ENCODE data around the gene TOP3B.

TOP3B gene

DNA sequence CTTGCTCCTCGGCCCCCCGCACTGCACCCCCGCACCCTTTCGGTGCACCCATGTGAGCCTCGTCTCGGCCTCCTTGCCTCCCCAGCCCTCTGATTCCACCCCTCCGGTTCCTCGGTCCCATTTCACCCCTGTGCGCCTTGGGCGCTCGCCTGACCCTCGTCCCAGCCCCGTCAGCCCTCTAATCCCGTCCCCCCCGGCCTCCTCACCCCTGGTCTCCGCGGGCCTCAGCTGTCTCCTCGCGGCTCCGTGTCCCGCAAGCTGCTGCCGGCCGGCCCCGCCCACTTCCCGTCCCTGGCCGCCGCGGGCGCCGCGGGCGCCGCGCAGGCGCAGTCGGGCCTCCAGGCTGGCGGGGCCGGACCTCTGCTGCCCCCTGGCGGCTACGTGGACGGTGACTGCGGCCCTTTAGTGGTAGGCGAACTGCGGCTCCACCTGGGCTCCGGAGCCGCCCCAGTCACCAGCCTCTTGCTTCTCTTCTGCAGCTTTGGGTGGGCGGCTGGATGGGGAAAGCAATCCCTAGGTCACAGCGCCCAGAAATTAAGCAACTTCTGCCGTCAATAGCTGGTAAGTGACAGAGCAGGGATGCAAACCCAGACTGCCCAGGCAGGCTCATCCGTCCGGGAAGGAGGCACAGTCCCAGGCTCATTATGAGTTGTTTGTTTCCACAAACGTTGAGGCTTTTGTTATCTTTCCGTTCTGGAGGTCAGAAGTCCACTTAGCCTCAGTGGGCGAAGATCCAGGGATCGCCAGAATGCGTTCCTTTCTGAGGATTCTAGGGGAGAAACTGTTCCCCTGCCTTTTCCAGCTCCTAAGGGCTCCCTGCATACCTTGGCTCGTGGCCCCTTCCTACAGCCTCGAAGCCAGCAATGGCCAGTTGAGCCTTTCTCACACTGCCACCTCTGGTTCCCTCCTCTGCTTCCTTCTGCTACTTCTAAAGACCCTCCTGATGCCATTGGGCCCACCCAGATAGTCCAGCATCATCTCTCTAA lies 29.7 kb downstream of the TOP3B start, which contains the start of gene PPM1F:
PPM1F (minus strand) TSS at position 263 of the 986 bp plus-strand sequence. CDS start 6,800 bp downstream, outside the sequence.
- DNase-seq (ENCODE audit: low spot score), result peak; percentile 88
- Histone ChIP-seq H3K27ac (peak within 1 kb of the TSS in 1 of 2 donors; percentile 78), H3K4me3 (peak within 1 kb of the TSS; percentile 86)
- TF ChIP-seq, protein P1, sequence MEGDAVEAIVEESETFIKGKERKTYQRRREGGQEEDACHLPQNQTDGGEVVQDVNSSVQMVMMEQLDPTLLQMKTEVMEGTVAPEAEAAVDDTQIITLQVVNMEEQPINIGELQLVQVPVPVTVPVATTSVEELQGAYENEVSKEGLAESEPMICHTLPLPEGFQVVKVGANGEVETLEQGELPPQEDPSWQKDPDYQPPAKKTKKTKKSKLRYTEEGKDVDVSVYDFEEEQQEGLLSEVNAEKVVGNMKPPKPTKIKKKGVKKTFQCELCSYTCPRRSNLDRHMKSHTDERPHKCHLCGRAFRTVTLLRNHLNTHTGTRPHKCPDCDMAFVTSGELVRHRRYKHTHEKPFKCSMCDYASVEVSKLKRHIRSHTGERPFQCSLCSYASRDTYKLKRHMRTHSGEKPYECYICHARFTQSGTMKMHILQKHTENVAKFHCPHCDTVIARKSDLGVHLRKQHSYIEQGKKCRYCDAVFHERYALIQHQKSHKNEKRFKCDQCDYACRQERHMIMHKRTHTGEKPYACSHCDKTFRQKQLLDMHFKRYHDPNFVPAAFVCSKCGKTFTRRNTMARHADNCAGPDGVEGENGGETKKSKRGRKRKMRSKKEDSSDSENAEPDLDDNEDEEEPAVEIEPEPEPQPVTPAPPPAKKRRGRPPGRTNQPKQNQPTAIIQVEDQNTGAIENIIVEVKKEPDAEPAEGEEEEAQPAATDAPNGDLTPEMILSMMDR (IDR thresholded peaks at IDR 0.05), result peak; percentile 90

- H3K27ac ChIP-seq, result peak overlapping the region in 1 of 2 donors; percentile 78
- TF ChIP-seq, protein P1 (IDR thresholded peaks at IDR 0.05), result no peak
- peak overlapping the region; percentile 86 for H3K4me3 ChIP-seq
- DNase-seq (ENCODE audit: low spot score), result no peak
Measured at GRCh38 chr22:21951931-21952465, 30.6 kb downstream of the TOP3B start.

GRCh38 chr22:21951062-21951461 lies 31.5 kb downstream of the TOP3B start:
- Histone ChIP-seq H3K4me3 (peak overlapping the region; percentile 86), H3K27ac (no peak overlapping the region)
- DNase-seq (ENCODE audit: low spot score), result no peak
- TF ChIP-seq, protein P1 (IDR thresholded peaks at IDR 0.05), result no peak

- TF ChIP-seq, protein P1 (IDR thresholded peaks at IDR 0.05), result no peak
- DNase-seq (ENCODE audit: low spot score), result no peak
- Histone ChIP-seq H3K4me3 (no peak overlapping the region), H3K27ac (peak overlapping the region in 1 of 2 donors; percentile 65)
Measured at GRCh38 chr22:21949948-21950347, 32.6 kb downstream of the TOP3B start.

DNA sequence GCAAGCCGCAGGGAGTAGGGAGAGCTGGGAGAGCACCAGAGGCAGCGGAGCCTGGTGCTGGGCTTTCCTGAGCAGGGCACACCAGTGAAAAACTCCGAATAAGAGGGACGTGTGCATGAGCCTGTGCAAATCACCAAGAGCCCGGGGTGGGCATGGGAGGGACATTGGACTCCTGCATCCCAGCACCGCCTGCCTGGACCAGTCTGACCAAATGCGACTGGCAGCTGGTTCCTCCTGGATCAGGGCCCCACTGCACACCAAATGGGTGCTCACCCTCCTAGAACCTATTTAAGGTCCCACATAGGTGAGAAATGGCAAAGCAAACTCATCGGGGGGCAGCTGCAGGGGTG lies 33.0 kb downstream of the TOP3B start:
- TF ChIP-seq, protein P1 (IDR thresholded peaks at IDR 0.05), result no peak
- H3K4me3 ChIP-seq, result no peak overlapping the region
- DNase-seq (ENCODE audit: low spot score), result no peak
- H3K27ac ChIP-seq, result peak overlapping the region in 1 of 2 donors; percentile 65

- H3K4me3 ChIP-seq, result no peak overlapping the region
- TF ChIP-seq, protein P1 (IDR thresholded peaks at IDR 0.05), result no peak
- H3K27ac ChIP-seq, result peak overlapping the region in 1 of 2 donors; percentile 65
- no peak for DNase-seq (ENCODE audit: low spot score)
Measured at GRCh38 chr22:21948824-21949568, 33.6 kb downstream of the TOP3B start.
